GM20431 (cell line): ENCODE results near the gene GIPC2.

ENCODE experiments used
- in situ Hi-C: fragments of 300-500 bp; cut with MseI, MboI; formaldehyde crosslinking; loops from one replicate; pipeline ENCODE4 v1.15.0; 2020; ENCODE audit warnings: low sequenced_read_pairs; ENCODE audit not compliant: unreplicated experiment

The GIPC2 gene

DNA sequence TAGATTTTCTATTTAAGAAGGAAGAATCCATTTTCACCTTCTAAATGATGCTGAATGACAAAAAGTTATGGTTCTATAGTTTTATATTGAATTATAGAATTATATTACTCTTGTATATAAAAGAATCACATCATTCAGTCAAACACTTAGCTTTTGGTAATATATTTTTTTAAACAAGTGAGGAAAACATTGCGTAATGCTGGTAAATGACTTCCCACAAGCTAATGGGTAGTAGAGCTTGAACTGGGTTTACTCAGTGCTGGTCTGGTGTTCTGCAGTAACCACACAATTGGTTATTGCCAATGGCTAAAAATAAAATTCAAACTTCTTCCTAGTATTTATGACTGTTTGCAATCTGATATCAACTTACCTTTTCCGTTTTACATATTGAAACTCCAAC is 10.6 kb upstream of the GIPC2 start:
- in situ Hi-C loops, result no loop called here

DNA sequence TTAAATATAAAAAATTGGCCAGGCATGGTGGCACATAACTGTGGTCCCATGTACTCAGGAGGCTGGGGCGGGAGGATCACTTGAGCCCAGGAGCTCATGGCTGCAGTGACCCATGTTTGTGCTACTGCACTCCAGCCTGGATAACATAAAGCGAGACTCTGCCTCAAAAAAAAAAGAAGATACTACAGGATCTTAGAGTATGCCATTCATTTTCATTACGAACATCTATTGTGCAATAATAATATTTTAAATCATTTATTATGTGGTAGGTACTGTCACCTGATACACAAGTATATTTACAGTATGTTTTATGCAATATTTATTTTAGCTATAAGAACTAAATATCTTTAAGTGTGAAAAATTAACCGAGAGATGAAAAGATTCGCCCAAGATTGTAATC is 9.3 kb upstream of the GIPC2 start:
- in situ Hi-C loops, result no loop called here

- in situ Hi-C loops, result no loop called here
Observed at GRCh38 chr1:78038071-78038470, 7.7 kb upstream of the GIPC2 start.

DNA sequence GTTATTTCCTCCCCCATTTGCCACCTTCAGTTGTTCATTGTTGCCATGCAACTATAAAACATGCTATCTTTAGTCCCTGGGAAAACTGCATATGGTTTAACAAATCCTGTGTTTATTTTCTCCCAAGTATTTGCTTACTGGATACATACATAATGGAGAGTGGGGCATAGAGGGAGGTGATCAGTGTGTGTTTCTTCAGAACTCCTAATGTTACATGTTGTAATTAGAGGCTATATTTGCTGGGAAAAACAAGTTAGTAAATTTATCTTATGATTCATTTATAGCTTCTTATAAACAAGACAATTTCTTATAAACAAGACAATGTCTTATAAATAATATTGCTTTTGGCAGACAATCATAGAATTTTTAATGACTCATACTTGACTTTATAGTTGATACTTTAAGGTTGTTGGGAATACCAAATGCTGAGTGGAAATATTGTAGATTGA is 7.3 kb upstream of the GIPC2 start:
- in situ Hi-C loops, result no loop called here

- in situ Hi-C loops, result no loop called here
Observed at GRCh38 chr1:78040484-78041089, 5.2 kb upstream of the GIPC2 start.

GRCh38 chr1:78043436-78043835 is 2.3 kb upstream of the GIPC2 start:
- in situ Hi-C loops, result no loop called here

DNA sequence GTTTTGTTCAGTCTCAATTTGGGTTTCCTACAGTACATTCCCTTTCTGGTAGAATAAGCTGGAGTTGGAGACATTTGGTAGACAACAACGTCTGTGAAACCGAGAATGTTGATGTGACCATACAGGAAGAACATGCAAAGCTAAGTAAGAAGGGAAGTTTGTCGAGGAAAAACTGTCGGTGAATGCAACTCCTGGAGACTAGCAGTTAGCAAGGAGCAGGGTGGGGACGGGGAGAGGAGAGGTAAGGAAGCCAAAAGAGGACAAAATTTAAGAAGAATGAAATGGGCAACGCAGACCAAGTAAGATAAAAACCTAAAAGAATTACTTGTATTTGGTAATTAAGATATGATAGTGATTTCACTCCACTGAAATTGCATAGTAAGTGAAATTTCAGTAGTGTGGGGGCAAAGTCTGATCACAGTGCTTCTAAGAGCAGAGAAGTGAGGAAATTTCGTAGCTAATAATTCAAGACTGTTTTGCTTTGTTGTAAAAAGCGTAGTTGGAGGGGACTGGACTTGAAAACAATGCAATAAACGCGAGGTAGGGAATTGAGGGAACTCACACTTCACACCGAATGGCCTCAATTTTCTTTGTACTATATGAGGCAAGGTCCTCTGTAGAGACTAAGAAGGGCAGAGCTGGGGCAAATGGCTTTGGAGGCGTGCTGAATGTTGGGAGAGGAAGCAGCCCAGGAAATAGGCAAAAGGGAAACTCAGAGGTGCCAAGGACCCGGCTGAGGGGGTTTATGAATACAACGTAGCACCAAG is 787 bp upstream of the GIPC2 start:
- in situ Hi-C loops, result no loop called here

DNA sequence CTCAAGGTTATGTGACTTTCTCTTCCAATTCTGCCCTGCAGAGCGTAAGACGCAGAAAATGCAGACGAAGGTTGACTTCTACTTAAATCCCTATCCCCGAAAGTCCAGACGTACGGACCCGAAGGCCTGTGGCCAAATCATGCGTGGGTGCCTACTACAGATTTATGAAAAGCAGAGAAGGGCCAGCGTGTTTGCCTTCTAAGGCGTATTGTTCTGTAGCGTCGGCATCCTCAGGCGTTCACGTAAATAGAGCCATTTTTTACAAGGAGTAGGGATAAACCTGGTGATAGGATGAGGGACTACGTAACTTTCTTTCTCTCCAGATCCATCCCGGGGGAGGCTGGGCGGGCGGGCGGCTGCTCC is 222 bp upstream of the GIPC2 start:
- in situ Hi-C loops, result no loop called here

- in situ Hi-C loops, result no loop called here
Observed at GRCh38 chr1:78047106-78047505, 1.3 kb downstream of the GIPC2 start.

GRCh38 chr1:78047631-78048030 is 1.9 kb downstream of the GIPC2 start:
- in situ Hi-C loops, result no loop called here

DNA sequence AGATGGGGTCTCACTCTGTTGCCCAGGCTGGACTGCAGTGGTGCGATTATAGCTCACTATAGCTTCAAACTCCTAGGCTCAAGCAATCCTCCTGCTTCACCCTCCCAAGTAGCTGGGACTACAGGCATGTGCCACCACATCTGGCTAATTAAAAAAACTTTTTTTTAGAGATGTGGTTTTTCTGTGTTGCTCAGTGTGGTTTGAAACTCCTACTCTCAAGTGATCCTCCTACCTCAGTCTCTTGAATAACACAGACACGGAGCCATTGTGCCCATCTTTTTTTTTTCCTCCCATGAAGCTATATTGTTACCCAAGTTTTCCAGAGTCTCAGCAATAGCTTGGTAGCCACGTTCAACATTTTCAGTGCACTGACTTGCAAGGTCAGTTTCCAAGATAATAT is 2.7 kb downstream of the GIPC2 start:
- in situ Hi-C loops, result no loop called here

DNA sequence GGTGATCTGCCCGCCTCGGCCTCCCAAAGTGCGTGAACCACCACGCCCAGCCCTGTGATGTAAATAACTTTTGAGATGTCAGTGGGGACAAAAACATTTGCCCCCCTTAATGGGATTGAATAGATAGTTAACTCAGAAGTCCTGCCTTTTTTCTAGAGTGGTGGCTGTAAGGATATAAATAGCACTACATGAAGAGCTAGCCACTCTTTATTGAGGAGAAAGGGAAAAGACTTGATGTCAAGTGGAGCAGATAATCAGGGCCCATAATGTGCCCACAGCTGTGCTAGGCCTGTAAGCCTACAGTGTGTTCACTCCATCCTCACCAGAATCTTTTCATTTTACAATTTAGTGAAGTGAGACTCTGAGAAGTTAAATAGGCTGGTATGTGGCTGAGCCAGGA is 3.6 kb downstream of the GIPC2 start:
- in situ Hi-C loops, result no loop called here

GRCh38 chr1:78051005-78051404 is 5.2 kb downstream of the GIPC2 start:
- in situ Hi-C loops, result no loop called here

DNA sequence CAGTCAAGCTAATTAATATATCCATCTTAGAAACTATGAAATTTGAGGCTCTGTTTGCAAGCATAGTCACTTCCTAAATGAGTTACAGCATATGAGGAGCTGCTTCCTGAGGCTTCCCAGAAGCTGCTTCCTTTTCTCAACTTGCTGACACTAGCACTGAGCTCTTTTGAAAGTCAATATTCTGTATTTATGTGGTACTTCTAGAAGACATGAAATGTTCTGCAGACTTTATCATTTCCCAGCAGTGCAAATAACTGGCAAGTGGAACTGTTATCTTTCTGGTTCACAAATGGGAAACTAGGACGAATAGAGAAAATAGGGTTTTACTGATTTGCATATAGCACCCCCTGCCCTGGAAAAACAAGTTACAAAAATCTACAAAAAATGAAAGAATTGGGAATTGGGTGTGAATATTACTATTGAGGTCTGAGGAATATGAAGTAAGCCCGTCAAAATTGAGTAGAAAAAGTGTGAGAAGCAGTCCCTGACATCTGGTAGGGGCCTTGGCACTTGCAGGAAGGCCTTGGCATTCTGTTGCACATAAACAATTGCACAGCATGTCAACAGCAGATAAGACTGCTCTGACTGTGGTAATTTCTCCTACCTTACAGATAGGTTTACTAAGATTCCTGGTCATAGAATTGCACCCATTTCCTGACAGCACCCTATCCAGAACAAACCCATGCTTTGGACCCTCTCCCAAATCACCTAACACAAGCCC is 7.1 kb downstream of the GIPC2 start:
- in situ Hi-C loops, result no loop called here

DNA sequence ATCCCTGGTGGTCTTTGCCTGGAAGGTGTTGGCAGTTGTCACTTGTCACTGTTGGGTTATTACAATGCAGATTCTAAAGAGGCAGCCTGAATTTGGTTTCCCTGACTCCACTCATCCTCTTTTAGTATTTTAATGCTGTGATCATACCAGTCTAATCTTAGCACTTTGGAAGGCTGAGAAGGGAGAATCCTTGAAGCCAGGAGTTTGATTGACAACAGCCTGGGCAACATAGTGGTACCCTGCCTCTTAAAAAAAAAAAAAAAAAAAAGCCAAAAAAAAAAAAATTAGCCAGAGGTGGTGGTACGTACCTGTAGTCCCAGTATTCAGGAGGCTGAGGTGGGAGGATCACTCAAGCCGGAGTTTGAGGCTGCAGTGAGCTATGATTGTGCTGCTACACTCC is 7.7 kb downstream of the GIPC2 start:
- in situ Hi-C loops, result no loop called here

GRCh38 chr1:78054559-78054958 is 8.8 kb downstream of the GIPC2 start:
- in situ Hi-C loops, result no loop called here

DNA sequence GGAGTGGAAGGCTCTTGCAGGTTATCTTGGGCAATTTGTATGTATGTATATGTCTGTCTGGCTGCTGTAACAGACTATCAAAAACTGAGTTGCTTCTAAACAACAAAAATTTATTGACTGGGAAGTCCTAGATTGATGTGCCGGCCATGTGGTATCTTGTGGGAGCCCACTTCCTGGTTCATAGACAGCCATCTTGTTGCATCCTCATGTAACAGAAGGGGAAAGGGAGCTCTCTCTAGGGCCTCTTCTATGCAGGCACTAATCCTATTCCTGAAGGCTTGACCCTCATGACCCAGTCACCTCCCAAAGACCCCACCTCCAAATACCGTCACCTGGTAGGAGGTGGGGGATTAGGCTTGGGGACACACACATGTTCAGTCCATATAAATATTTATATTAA is 9.2 kb downstream of the GIPC2 start:
- in situ Hi-C loops, result no loop called here

- in situ Hi-C loops, result no loop called here
Observed at GRCh38 chr1:78055565-78056132, 9.9 kb downstream of the GIPC2 start.

GRCh38 chr1:78058670-78059069 is 12.9 kb downstream of the GIPC2 start:
- in situ Hi-C loops, result no loop called here

- in situ Hi-C loops, result no loop called here
Observed at GRCh38 chr1:78060857-78061563, 15.2 kb downstream of the GIPC2 start.
